ENCODE results near the gene NIN.
"Not testable (repeated sequence)": the region's sequence is repeated elsewhere in the genome, so short reads cannot be mapped to it uniquely, and the experiment has no call there.

DNA sequence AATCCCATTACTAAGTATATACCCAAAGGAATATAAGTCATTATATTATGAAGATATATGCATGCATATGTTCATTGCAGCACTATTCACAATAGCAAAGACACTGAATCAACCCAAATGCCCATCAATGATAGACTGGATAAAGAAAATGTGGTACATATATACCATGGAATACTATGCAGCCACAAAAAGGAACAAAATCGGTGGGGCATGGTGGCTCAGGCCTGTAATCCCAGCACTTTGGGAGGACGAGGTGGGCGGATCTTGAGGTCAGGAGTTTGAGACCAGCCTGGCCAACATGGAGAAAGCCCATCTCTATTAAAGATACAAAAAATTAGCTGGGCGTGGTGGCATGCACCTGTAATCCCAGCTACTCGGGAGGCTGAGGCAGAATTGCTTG lies 15.4 kb downstream of the NIN start:
- TF ChIP-seq, protein P1, sequence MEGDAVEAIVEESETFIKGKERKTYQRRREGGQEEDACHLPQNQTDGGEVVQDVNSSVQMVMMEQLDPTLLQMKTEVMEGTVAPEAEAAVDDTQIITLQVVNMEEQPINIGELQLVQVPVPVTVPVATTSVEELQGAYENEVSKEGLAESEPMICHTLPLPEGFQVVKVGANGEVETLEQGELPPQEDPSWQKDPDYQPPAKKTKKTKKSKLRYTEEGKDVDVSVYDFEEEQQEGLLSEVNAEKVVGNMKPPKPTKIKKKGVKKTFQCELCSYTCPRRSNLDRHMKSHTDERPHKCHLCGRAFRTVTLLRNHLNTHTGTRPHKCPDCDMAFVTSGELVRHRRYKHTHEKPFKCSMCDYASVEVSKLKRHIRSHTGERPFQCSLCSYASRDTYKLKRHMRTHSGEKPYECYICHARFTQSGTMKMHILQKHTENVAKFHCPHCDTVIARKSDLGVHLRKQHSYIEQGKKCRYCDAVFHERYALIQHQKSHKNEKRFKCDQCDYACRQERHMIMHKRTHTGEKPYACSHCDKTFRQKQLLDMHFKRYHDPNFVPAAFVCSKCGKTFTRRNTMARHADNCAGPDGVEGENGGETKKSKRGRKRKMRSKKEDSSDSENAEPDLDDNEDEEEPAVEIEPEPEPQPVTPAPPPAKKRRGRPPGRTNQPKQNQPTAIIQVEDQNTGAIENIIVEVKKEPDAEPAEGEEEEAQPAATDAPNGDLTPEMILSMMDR (IDR thresholded peaks at IDR 0.05) = not testable (repeated sequence)
- not testable (repeated sequence) for TF ChIP-seq EP300, POLR2A (IDR thresholded peaks at IDR 0.05)
